Osteoblast (primary cell): Measurements from ENCODE around the gene PSME4. TPM values are rescaled to one million over a fixed set of nuclear protein-coding genes. Genes with fewer than 3 reads are reported as not detected.

Source experiments
- DNase-seq: peaks from one replicate; pipeline ENCODE4 v3.0.0; 2011; ENCODE audit warnings: low spot score, mixed read lengths; ENCODE audit not compliant: insufficient read length; ENCODE audit errors: missing footprints
- H2AFZ ChIP-seq: 2 replicates; pipeline ENCODE4 v1.6.0; 2011; ENCODE audit warnings: mild to moderate bottlenecking, low read length
- H3K27ac ChIP-seq: 2 replicates; pipeline ENCODE4 v1.5.1; 2011; ENCODE audit warnings: mild to moderate bottlenecking, low read depth, low read length, moderate library complexity
- H3K27me3 ChIP-seq: 2 replicates; pipeline ENCODE4 v1.6.0; 2012; ENCODE audit warnings: mild to moderate bottlenecking, control low read depth, inconsistent platforms, low read length, moderate library complexity; ENCODE audit not compliant: insufficient read depth
- H3K36me3 ChIP-seq: 2 replicates; pipeline ENCODE4 v1.5.1; 2011; ENCODE audit warnings: mild to moderate bottlenecking, low read length, control low read depth, moderate library complexity; ENCODE audit not compliant: insufficient read depth
- H3K4me1 ChIP-seq: 2 replicates; pipeline ENCODE4 v1.5.1; 2011; ENCODE audit warnings: mild to moderate bottlenecking, low read length, control low read depth, moderate library complexity; ENCODE audit not compliant: insufficient read depth
- H3K4me2 ChIP-seq: 2 replicates; pipeline ENCODE4 v1.6.0; 2011; ENCODE audit warnings: mild to moderate bottlenecking, low read length; ENCODE audit not compliant: insufficient read depth
- H3K4me3 ChIP-seq: fragments of 200-600 bp; sonication (generic); 3 replicates; pipeline ENCODE4 v1.5.1; 2012; ENCODE audit warnings: mild to moderate bottlenecking, low read length, inconsistent platforms; ENCODE audit not compliant: insufficient read depth
- H3K79me2 ChIP-seq: 2 replicates; pipeline ENCODE4 v1.6.0; 2012; ENCODE audit warnings: mild to moderate bottlenecking, low read length, control low read depth, inconsistent platforms; ENCODE audit not compliant: insufficient read depth
- H3K9me3 ChIP-seq: 2 replicates; pipeline ENCODE4 v1.5.1; 2011; ENCODE audit warnings: low read depth, low read length, control low read depth
- H4K20me1 ChIP-seq: 2 replicates; pipeline ENCODE4 v1.6.0; 2012; ENCODE audit warnings: mild to moderate bottlenecking, low read length, control low read depth; ENCODE audit not compliant: insufficient read depth
- CTCF ChIP-seq: IDR thresholded peaks from 2 replicates; pipeline ENCODE4 v1.5.1; 2011; ENCODE audit warnings: mild to moderate bottlenecking, low read depth, low read length, moderate library complexity; ENCODE audit errors: extremely low read depth
- total RNA-seq: library from RNA; depleted of rRNA; stranded (reverse); fragments of >200 nt; gene quantifications from 2 replicates; pipeline ENCODE4 v1.2.3, GENCODE V29; 2012

PSME4 gene
- total RNA-seq, 1 donor: 61.9 TPM

GRCh38 chr2:53867169-53867568 lies 103.6 kb downstream of the PSME4 start:
- H3K27me3 ChIP-seq: no peaks in the 10 kb centered on the region
- no peak for DNase-seq
- no peak overlapping the region for H3K4me3 ChIP-seq
- H3K9me3 ChIP-seq: no peaks in the 10 kb centered on the region
- H3K4me1 ChIP-seq: no peaks in the 10 kb centered on the region
- H3K36me3 ChIP-seq: peaks cover 73% of the 10 kb centered on the region
- no peak overlapping the region for H3K27ac ChIP-seq
- H3K4me2 ChIP-seq: no peak overlapping the region
- TF ChIP-seq CTCF: no peak
- no peaks in the 10 kb centered on the region for H3K79me2 ChIP-seq
- H4K20me1 ChIP-seq: peaks cover 5% of the 10 kb centered on the region
- H2AFZ ChIP-seq: no peak overlapping the region

- Histone ChIP-seq H3K36me3 (peaks cover 68% of the 10 kb centered on the region), H3K79me2 (no peaks in the 10 kb centered on the region), H3K27me3 (no peaks in the 10 kb centered on the region), H3K27ac (no peak overlapping the region), H4K20me1 (peaks cover 5% of the 10 kb centered on the region), H2AFZ (no peak overlapping the region), H3K4me3 (no peak overlapping the region), H3K4me2 (no peak overlapping the region), H3K9me3 (no peaks in the 10 kb centered on the region), H3K4me1 (no peaks in the 10 kb centered on the region)
- no peak for TF ChIP-seq CTCF
- no peak for DNase-seq
These were observed 104.8 kb downstream of the PSME4 start for GRCh38 chr2:53865962-53866361.

- Histone ChIP-seq H3K79me2 (no peaks in the 10 kb centered on the region), H2AFZ (no peak overlapping the region), H3K9me3 (no peaks in the 10 kb centered on the region), H3K36me3 (peaks cover 63% of the 10 kb centered on the region), H4K20me1 (peaks cover 5% of the 10 kb centered on the region), H3K27ac (no peak overlapping the region), H3K4me1 (peaks cover 2% of the 10 kb centered on the region), H3K4me3 (no peak overlapping the region), H3K4me2 (no peak overlapping the region), H3K27me3 (no peaks in the 10 kb centered on the region)
- DNase-seq: no peak
- TF ChIP-seq CTCF: no peak
These were observed 105.5 kb downstream of the PSME4 start for GRCh38 chr2:53865264-53865663.

- Histone ChIP-seq H3K9me3 (no peaks in the 10 kb centered on the region), H4K20me1 (peaks cover 5% of the 10 kb centered on the region), H3K4me1 (peaks cover 7% of the 10 kb centered on the region), H3K36me3 (peaks cover 47% of the 10 kb centered on the region), H3K79me2 (no peaks in the 10 kb centered on the region), H3K27ac (no peak overlapping the region), H3K4me3 (no peak overlapping the region), H3K4me2 (no peak overlapping the region), H2AFZ (no peak overlapping the region), H3K27me3 (no peaks in the 10 kb centered on the region)
- DNase-seq: no peak
- no peak for TF ChIP-seq CTCF
These were observed 107.1 kb downstream of the PSME4 start for GRCh38 chr2:53863538-53864227.
